ACC112 (cell line): ENCODE data around the gene TBC1D2B.
"Not testable (repeated sequence)": the region's sequence is repeated elsewhere in the genome, so short reads cannot be mapped to it uniquely, and the experiment has no call there.

ENCODE experiments used
- H2AFZ ChIP-seq: fragments of 200-600 bp; sonication (generic); one replicate; pipeline ENCODE4 v1.6.0; 2017; ENCODE audit warnings: antibody characterized with exemption, low read length; ENCODE audit not compliant: unreplicated experiment
- H3K27ac ChIP-seq: fragments of 200-600 bp; sonication (generic); 2 replicates; pipeline ENCODE4 v1.5.1; 2014; ENCODE audit warnings: low read depth, mild to moderate bottlenecking, antibody characterized with exemption, low read length, moderate library complexity
- H3K27me3 ChIP-seq: fragments of 200-600 bp; sonication (generic); 2 replicates; pipeline ENCODE4 v1.6.1; 2014; ENCODE audit warnings: mild to moderate bottlenecking, antibody characterized with exemption, low read length, moderate library complexity, mixed read lengths; ENCODE audit not compliant: insufficient read depth
- H3K36me3 ChIP-seq: fragments of 200-600 bp; sonication (generic); 2 replicates; pipeline ENCODE4 v1.6.1; 2016; ENCODE audit warnings: mild to moderate bottlenecking, antibody characterized with exemption, low read length, moderate library complexity, mixed read lengths; ENCODE audit not compliant: insufficient read depth
- H3K4me1 ChIP-seq: fragments of 200-600 bp; sonication (generic); one replicate; pipeline ENCODE4 v1.6.1; 2016; ENCODE audit warnings: low read length, mixed read lengths; ENCODE audit not compliant: insufficient read depth, unreplicated experiment, control insufficient read depth
- H3K4me3 ChIP-seq: fragments of 200-600 bp; sonication (generic); 2 replicates; pipeline ENCODE4 v1.5.1; 2014; ENCODE audit warnings: mild to moderate bottlenecking, low read depth, low read length
- H3K79me2 ChIP-seq: fragments of 200-600 bp; sonication (generic); one replicate; pipeline ENCODE4 v1.6.0; 2016; ENCODE audit warnings: low read length; ENCODE audit not compliant: control insufficient read depth, unreplicated experiment, insufficient read depth

The TBC1D2B gene

DNA sequence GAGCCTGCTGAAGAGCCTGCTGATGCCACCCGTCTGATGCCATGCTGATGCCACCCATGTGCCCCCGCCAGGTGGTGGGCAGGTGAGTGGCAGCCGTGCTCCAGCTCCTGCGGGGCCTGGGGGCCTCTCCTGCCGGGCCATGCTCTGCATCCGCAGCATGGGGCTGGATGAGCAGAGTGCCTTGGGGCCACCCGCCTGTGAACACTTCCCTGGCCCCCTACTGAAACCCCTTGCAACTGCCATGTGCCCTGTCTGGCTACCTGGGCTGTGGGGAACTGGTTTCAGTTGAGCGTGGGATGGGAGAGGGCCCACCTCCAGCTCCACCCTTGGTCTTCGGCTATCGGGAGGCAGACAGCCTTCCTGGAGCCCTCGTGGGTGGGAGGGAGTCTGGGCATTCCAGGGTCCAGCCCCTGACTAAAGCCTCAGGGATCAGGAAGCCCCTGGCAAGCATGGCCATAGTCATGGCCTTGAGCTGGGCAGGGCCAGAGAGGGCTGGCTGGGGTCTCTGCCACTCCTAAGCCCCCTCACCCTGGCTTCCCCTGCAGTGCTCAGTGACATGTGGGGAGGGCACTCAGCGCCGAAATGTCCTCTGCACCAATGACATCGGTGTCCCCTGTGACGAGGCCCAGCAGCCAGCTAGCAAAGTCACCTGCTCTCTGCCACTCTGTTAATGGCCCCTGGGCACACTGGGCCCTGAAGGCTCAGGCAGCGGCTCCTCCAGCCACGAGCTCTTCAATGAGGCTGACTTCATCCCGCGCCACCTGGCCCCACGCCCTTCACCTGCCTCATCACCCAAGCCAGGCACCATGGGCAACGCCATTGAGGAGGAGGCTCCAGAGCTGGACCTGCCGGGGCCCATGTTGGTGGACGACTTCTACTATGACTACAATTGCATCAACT, 92.2 kb downstream of the TBC1D2B start:
- Histone ChIP-seq H3K4me3 (no peak overlapping the region), H3K79me2 (no peaks in the 10 kb centered on the region), H3K4me1 (no peaks in the 10 kb centered on the region), H3K27me3 (no peaks in the 10 kb centered on the region), H2AFZ (no peak overlapping the region), H3K27ac (no peak overlapping the region), H3K36me3 (no peaks in the 10 kb centered on the region)

DNA sequence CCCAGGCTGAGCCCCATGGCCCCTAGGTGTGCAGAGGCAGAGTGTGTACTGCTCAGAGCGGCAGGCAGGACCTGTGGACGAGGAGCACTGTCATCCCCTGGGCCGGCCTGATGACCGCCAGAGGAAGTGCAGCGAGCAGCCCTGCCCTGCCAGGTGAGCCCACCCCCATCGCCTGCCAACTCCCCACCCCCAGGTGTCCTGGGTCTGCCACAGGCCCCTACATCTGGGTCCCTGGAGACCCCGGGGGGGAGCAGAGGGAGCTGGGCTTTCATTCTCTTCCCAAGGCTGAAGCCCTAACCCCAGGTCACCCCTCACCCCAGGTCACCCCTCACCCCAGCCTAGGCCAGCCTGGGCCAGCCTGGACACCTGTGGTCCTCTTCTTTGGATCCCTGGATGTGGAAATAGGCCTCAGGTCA, 93.1 kb downstream of the TBC1D2B start:
- H3K27me3 ChIP-seq = no peaks in the 10 kb centered on the region
- no peaks in the 10 kb centered on the region for H3K4me1 ChIP-seq
- no peak overlapping the region for H3K4me3 ChIP-seq
- no peaks in the 10 kb centered on the region for H3K79me2 ChIP-seq
- no peak overlapping the region for H2AFZ ChIP-seq
- H3K36me3 ChIP-seq = no peaks in the 10 kb centered on the region
- no peak overlapping the region for H3K27ac ChIP-seq

DNA sequence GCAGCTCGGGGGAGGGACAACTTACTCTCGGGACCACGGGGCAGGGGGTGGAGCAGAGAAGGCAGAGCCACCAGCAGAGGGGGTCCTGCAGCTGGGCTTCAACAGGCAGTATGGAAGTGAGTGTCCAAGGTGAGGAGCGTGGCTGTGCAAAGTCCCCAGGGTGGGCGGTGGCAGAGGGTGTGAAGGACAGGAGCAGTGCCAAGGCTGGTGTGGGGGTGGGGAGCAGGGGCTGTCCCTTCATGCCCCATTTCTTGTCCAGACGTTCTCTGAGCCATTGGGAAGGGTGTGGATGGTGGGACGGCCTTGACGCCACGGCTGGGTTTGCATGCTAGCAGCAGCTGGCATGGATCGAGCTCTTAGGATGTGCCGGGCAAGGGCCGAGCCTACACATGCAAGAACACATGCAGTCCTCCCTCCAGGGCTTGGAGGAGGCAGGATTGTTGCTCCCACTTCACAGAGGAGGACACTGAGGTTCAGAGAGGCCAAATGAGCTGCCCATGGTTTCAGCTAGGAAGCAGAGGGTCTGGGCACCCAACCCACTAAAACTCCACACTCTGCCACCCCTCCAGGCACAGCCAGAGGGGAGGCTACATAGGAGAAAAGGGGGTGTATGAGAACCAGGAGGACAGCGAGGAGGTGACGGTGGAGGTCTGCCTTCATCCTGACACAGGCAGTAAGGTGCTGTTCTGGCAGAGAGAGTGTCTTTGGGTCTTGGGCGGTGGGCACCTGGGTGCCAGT, 93.6 kb downstream of the TBC1D2B start:
- H3K79me2 ChIP-seq = no peaks in the 10 kb centered on the region
- no peaks in the 10 kb centered on the region for H3K36me3 ChIP-seq
- H3K4me1 ChIP-seq = peaks cover 4% of the 10 kb centered on the region
- no peak overlapping the region for H3K4me3 ChIP-seq
- no peak overlapping the region for H3K27ac ChIP-seq
- no peaks in the 10 kb centered on the region for H3K27me3 ChIP-seq
- H2AFZ ChIP-seq = no peak overlapping the region

DNA sequence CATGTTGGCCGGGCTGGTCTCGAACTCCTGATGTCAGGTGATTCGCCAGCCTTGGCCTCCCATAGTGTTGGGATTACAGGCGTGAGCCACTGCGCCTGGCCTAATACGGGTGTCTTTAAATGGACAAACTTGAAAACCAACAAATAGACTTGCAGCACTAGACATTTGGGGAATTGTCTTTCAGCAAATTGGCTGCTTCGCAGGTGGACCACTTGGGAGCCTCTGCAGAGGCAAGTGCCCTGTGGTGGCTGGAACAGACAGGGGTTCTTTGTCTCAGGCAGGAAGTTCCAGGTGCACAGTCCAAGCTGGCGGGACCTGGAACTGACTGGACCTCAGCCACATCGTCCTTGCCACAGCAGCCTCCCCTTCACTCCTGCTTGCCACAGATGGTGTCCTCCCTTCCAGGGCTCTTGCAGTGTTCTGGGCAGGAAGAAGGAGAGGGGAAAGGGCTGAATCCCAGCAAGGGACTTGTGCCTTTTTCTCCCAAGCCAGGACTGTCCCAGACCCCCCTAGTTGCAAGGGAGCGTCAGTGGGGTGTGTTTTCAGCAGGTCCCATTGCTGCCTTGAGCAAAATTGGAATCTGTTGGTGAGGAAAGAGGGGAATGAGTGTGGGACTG, 94.3 kb downstream of the TBC1D2B start:
- Histone ChIP-seq H3K4me1 (peaks cover 4% of the 10 kb centered on the region), H3K79me2 (no peaks in the 10 kb centered on the region), H2AFZ (no peak overlapping the region), H3K27ac (no peak overlapping the region), H3K36me3 (no peaks in the 10 kb centered on the region), H3K27me3 (no peaks in the 10 kb centered on the region), H3K4me3 (no peak overlapping the region)

DNA sequence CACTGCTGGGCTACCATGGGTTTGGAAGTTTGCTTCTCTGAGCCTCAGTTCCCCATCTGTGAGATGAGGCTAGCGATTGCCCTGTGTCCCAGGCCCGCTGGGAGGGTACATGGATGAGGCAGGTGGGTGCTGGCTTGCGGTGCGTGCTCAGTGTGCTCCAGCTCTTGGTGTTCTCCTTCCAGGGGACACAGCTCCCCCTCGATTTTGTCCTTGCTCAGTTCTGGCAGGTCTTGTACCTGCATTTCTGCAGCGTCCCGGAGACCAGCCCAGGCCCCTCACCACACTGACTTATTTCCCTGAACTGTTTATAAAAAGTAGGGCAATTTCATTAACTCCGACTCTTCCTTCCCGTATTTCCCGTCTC, 95.4 kb downstream of the TBC1D2B start:
- Histone ChIP-seq H3K4me3 (no peak overlapping the region), H3K27ac (no peak overlapping the region), H3K4me1 (peaks cover 4% of the 10 kb centered on the region)

DNA sequence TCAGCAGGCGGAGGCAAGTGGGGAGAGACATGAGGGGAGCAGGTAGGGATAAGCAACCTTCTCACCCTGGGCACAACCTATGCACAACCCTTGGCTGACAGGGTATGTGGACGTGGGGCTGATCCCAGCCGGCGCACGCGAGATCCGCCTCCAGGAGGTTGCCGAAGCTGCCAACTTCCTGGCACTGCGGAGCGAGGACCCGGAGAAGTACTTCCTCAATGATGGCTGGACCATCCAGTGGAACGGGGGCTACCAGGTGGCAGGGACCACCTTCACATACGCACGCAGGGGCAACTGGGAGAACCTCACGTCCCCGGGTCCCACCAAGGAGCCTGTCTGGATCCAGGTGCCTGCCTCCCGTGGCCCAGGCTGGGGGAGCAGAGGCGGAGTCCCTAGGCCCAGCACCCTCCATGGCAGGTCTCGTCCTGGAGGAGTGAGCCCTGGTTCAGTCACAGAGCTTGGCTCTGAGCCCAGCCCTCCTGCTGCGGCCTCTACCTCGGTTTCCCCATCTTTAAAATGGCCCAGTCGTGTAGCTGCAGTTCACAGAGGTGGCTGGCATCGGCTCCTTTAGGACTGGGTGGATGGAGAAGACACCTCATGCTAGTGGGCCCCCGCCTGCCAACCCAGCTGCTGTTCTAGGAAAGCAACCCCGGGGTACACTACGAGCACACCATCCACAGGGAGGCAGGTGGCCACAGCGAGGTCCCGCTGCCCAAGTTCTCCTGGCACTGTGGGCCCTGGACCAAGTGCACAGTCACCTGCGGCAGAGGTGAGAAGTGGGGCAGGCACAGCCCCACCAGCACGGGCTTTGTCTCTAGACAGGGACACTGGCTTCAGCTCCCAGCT, 96.0 kb downstream of the TBC1D2B start:
- Histone ChIP-seq H3K27me3 (no peaks in the 10 kb centered on the region), H3K79me2 (no peaks in the 10 kb centered on the region), H3K36me3 (no peaks in the 10 kb centered on the region), H3K4me1 (peaks cover 4% of the 10 kb centered on the region), H2AFZ (no peak overlapping the region), H3K4me3 (no peak overlapping the region), H3K27ac (no peak overlapping the region)

More for the DNA sequence above, 95.4 kb downstream of the TBC1D2B start:
- no peak overlapping the region for H2AFZ ChIP-seq
- no peaks in the 10 kb centered on the region for H3K36me3 ChIP-seq
- H3K79me2 ChIP-seq = no peaks in the 10 kb centered on the region
- no peaks in the 10 kb centered on the region for H3K27me3 ChIP-seq

DNA sequence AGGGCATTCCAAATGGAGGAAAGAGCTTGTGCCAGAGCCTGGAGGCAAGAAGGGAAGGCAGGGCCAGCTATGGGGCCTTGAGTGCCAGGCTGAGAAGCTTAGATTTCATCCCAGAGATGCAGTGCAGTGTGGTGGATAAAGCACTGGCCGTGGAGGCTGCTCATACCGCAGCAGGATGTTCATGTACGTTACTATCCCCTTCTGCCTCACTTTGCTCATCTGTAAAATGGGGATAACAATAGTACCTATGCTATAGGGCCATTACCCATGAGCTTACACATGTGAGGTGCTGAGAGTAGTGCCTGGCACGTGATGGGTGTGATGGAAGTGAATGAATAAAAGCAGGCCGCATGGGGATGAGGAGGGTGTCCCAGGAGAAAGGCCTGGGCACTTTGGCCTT, 96.8 kb downstream of the TBC1D2B start:
- not testable (repeated sequence) for H3K4me1 ChIP-seq, H3K79me2 ChIP-seq, H3K4me3 ChIP-seq, H2AFZ ChIP-seq, H3K27me3 ChIP-seq, H3K36me3 ChIP-seq, H3K27ac ChIP-seq

DNA sequence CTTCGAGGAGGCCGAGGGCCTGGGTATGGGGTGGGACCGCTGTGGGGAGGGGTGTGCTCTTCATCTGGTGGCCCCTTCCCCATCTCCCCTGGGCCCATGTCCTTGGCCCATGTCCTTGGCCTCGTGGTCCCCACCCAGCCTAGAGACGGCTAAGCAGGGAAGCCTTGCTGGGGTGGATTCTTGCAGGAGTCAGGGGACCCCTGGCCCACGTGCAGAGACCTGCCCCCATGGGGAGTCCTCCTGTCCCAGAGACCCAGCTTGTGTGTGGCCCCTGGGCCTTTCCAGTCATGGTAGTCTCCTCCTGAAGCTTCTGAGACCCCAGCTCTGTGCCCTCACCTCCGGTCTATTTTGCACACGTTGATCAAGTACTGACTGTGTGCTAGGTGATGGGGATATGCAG, 97.4 kb downstream of the TBC1D2B start:
- H3K27ac ChIP-seq = no peak overlapping the region
- H2AFZ ChIP-seq = no peak overlapping the region
- H3K4me1 ChIP-seq = peaks cover 4% of the 10 kb centered on the region
- no peak overlapping the region for H3K4me3 ChIP-seq
- no peaks in the 10 kb centered on the region for H3K79me2 ChIP-seq
- H3K27me3 ChIP-seq = no peaks in the 10 kb centered on the region
- H3K36me3 ChIP-seq = no peaks in the 10 kb centered on the region

DNA sequence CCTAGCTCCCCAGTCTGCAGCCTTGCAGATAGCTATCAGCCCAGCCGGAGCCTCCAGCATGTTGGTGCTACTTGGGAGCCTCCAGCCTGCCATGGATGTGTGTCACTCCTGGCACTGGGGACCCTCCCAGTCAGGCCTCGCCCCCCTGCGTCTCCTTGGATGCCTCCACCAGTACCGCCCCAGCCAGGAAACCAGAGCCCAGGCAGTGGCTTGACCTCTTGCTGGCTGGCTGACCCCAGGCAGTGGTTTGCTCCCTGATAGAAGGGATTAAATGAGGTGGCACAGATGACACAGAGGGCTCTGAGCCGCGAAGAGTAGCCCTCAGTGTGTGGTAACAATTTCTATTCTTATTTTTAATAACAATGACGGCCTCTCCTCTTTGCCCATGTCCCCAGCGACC, 98.4 kb downstream of the TBC1D2B start:
- H3K79me2 ChIP-seq, H3K4me1 ChIP-seq, H2AFZ ChIP-seq, H3K36me3 ChIP-seq, H3K27me3 ChIP-seq, H3K27ac ChIP-seq, H3K4me3 ChIP-seq: not testable (repeated sequence)

DNA sequence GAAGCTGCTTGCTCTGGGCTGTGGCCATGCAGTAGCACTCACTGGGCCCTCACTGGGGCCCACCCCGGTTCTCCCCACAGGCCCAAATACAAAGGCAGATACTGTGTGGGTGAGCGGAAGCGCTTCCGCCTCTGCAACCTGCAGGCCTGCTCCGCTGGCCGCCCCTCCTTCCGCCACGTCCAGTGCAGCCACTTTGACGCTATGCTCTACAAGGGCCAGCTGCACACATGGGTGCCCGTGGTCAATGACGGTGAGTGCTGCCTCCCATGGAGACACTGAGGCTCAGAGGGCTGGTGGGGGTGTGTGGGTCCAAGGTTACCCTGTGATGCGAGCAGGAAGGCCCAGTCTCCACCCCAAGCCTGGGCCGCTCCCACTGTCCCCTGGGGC, 98.8 kb downstream of the TBC1D2B start:
- not testable (repeated sequence) for H3K4me3 ChIP-seq, H3K27me3 ChIP-seq, H2AFZ ChIP-seq, H3K27ac ChIP-seq, H3K79me2 ChIP-seq, H3K4me1 ChIP-seq, H3K36me3 ChIP-seq
